Panc1 (cell line): Measurements from ENCODE around the gene MMS22L. TPM values are rescaled to one million over a fixed set of nuclear protein-coding genes. Genes with fewer than 3 reads are reported as not detected.

Source experiments
- ATAC-seq: fragments of 200-7000 bp; cut with Tn5 transposase; 2 replicates; pipeline ENCODE4 v1.9.1; 2020; ENCODE audit warnings: mild to moderate bottlenecking, moderate library complexity
- BruUV-seq: library from RNA; stranded (reverse); fragments of 400-500 nt; replicated peaks from 2 replicates; lab custom pipeline; 2021; lab: Mats Ljungman, UMichigan
- CTCF ChIA-PET: fragments of 300-600 bp; sonication (Branson Sonifier 250); formaldehyde crosslinking; loops from one replicate; lab custom pipeline; 2022; ENCODE audit warnings: antibody characterized with exemption; lab: Charles Lee
- POLR2A ChIA-PET: fragments of 300-600 bp; sonication (Branson Sonifier 250); formaldehyde crosslinking; loops from one replicate; lab custom pipeline; 2022; ENCODE audit warnings: antibody characterized with exemption; lab: Charles Lee
- DNase-seq: peaks from one replicate; pipeline ENCODE4 v3.0.0-alpha.2; 2010; ENCODE audit warnings: low read depth, low spot score
- H3K27ac ChIP-seq: 2 replicates; pipeline ENCODE4 v1.5.1; 2011; ENCODE audit warnings: mild to moderate bottlenecking, low read length, inconsistent platforms
- H3K27me3 ChIP-seq: fragments of 200-500 bp; sonication (Bioruptor generic); 2 replicates; pipeline ENCODE4 v1.6.0; 2014; ENCODE audit warnings: low read length, inconsistent platforms; ENCODE audit not compliant: control insufficient read depth, insufficient read depth
- H3K36me3 ChIP-seq: fragments of 200-500 bp; sonication (Bioruptor generic); 2 replicates; pipeline ENCODE4 v1.5.1; 2014; ENCODE audit warnings: inconsistent platforms, mild to moderate bottlenecking, low read length, moderate library complexity; ENCODE audit not compliant: control insufficient read depth, insufficient read depth
- H3K4me1 ChIP-seq: 2 replicates; pipeline ENCODE4 v1.5.1; 2011; ENCODE audit warnings: inconsistent platforms, mild to moderate bottlenecking, low read length, moderate library complexity; ENCODE audit not compliant: control insufficient read depth, insufficient read depth
- H3K4me3 ChIP-seq, 2 experiments: 2 replicates each; pipeline ENCODE4 v1.5.1; 2011 to 2012; ENCODE audit warnings: low read depth in 2 of 2, low read length in 2 of 2, mild to moderate bottlenecking in 2 of 2, inconsistent platforms in 1 of 2, moderate library complexity in 1 of 2
- H3K9me3 ChIP-seq: fragments of 200-500 bp; sonication (Bioruptor generic); 2 replicates; pipeline ENCODE4 v1.5.1; 2014; ENCODE audit warnings: low read depth, mild to moderate bottlenecking, inconsistent platforms, low read length, moderate library complexity; ENCODE audit not compliant: control insufficient read depth, insufficient read depth
- POLR2AphosphoS5 ChIP-seq: IDR thresholded peaks from 2 replicates; pipeline ENCODE4 v1.6.1; 2012; ENCODE audit warnings: mild to moderate bottlenecking, low read depth, low read length, moderate library complexity
- SIN3A ChIP-seq: IDR thresholded peaks from 2 replicates; pipeline ENCODE4 v1.6.1; 2012; ENCODE audit warnings: low read depth, mild to moderate bottlenecking, low read length, moderate library complexity, borderline replicate concordance; ENCODE audit not compliant: insufficient read depth
- TCF7L2 ChIP-seq: IDR thresholded peaks from 2 replicates; pipeline ENCODE4 v1.6.1; 2011; ENCODE audit warnings: mild to moderate bottlenecking, low read depth, low read length, inconsistent platforms
- in situ Hi-C: cut with HindIII; loops from 2 replicates; pipeline ENCODE4 v1.10.0; 2016; ENCODE audit warnings: low sequenced_read_pairs, low pct_unique_long_range_greater_than_20kb
- intact Hi-C: fragments of 100-400 bp; cut with micrococcal nuclease; formaldehyde crosslinking; loops from one replicate; pipeline ENCODE4 v1.10.0; 2022; ENCODE audit not compliant: unreplicated experiment
- total RNA-seq: library from RNA; stranded (reverse); gene quantifications from one replicate; pipeline ENCODE4 v1.2.1, GENCODE V29; 2021; ENCODE audit not compliant: unreplicated experiment
- TF ChIP-seq, protein P1 (sequence below): fragments of 450-650 bp; IDR thresholded peaks from 2 replicates; pipeline ENCODE4 v1.5.1; 2017; ENCODE audit warnings: mild to moderate bottlenecking
- TF ChIP-seq, protein P2 (sequence below), 2 experiments: IDR thresholded peaks; 2 replicates each; pipeline ENCODE4 v1.6.1; 2011 to 2012; ENCODE audit warnings: low read depth in 2 of 2, control low read depth in 1 of 2, low read length in 1 of 2, mild to moderate bottlenecking in 1 of 2, moderate library complexity in 1 of 2; ENCODE audit not compliant: insufficient read depth in 1 of 2

The MMS22L gene
- total RNA-seq, 1 experiment from 2014 or later, result 28.5 TPM

DNA sequence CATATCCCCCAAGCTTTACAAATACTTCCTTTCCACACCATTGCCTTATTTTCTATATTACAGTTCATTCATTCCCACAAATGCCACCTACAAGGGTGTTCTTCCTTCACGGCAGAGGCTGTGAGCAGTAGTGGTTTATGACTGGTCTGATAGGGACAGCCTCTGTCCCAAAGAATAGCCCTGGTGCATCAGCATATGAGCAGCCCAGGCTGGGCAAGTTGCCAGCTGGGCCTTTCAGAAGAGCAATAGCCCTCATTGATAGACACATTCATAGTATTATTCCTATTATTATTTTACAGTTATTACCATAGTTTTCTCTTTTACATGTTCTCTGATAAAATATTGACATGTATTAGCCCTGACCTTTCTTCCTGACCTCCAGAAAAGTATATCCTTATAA, 149.9 kb downstream of the MMS22L start:
- Histone ChIP-seq H3K4me3 (no peak overlapping the region), H3K27me3 (no peaks in the 10 kb centered on the region), H3K9me3 (no peaks in the 10 kb centered on the region), H3K27ac (no peak overlapping the region), H3K4me1 (no peaks in the 10 kb centered on the region), H3K36me3 (no peaks in the 10 kb centered on the region)
- in situ Hi-C loops, result no loop called here
- ChIA-PET POLR2A (no interaction called here), CTCF (no interaction called here)
- ATAC-seq (no peak), DNase-seq (no peak)
- TF ChIP-seq, protein P1, sequence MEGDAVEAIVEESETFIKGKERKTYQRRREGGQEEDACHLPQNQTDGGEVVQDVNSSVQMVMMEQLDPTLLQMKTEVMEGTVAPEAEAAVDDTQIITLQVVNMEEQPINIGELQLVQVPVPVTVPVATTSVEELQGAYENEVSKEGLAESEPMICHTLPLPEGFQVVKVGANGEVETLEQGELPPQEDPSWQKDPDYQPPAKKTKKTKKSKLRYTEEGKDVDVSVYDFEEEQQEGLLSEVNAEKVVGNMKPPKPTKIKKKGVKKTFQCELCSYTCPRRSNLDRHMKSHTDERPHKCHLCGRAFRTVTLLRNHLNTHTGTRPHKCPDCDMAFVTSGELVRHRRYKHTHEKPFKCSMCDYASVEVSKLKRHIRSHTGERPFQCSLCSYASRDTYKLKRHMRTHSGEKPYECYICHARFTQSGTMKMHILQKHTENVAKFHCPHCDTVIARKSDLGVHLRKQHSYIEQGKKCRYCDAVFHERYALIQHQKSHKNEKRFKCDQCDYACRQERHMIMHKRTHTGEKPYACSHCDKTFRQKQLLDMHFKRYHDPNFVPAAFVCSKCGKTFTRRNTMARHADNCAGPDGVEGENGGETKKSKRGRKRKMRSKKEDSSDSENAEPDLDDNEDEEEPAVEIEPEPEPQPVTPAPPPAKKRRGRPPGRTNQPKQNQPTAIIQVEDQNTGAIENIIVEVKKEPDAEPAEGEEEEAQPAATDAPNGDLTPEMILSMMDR, result no peak
- TF ChIP-seq SIN3A (no peak), TCF7L2 (no peak), POLR2AphosphoS5 (no peak)
- TF ChIP-seq, protein P2, sequence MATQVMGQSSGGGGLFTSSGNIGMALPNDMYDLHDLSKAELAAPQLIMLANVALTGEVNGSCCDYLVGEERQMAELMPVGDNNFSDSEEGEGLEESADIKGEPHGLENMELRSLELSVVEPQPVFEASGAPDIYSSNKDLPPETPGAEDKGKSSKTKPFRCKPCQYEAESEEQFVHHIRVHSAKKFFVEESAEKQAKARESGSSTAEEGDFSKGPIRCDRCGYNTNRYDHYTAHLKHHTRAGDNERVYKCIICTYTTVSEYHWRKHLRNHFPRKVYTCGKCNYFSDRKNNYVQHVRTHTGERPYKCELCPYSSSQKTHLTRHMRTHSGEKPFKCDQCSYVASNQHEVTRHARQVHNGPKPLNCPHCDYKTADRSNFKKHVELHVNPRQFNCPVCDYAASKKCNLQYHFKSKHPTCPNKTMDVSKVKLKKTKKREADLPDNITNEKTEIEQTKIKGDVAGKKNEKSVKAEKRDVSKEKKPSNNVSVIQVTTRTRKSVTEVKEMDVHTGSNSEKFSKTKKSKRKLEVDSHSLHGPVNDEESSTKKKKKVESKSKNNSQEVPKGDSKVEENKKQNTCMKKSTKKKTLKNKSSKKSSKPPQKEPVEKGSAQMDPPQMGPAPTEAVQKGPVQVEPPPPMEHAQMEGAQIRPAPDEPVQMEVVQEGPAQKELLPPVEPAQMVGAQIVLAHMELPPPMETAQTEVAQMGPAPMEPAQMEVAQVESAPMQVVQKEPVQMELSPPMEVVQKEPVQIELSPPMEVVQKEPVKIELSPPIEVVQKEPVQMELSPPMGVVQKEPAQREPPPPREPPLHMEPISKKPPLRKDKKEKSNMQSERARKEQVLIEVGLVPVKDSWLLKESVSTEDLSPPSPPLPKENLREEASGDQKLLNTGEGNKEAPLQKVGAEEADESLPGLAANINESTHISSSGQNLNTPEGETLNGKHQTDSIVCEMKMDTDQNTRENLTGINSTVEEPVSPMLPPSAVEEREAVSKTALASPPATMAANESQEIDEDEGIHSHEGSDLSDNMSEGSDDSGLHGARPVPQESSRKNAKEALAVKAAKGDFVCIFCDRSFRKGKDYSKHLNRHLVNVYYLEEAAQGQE (IDR thresholded peaks at IDR 0.05; ENCODE audit: insufficient read depth in 1 of 2, low read depth in 2 of 2, low read length in 1 of 2), result no peak
- intact Hi-C loops, result no loop called here
- no TSS peak for BruUV-seq

DNA sequence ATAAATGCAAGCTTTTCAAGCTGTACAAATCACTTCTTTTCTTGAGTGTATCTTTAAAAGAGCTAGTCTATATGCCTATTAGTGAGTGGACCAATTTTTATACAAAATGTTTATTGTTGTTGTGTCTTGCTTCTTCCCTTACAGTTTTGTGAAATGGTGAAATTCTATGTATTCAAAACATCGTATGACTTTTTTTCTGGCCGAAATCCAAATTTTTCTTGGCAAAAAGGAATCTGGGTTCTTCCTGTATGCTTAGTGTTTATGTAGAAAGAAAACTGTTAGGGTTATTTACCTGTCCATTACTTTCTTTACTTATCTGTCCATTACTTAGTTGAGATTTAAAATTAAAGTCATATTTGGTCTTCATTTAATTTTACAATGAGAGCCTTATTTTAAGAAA, 153.9 kb downstream of the MMS22L start:
- H3K27ac ChIP-seq, result no peak overlapping the region
- H3K27me3 ChIP-seq, result no peaks in the 10 kb centered on the region
- intact Hi-C loops, result no loop called here
- in situ Hi-C loops, result no loop called here
- CTCF ChIA-PET, result no interaction called here
- H3K4me3 ChIP-seq, result no peak overlapping the region
- DNase-seq, result no peak
- no peaks in the 10 kb centered on the region for H3K36me3 ChIP-seq
- POLR2A ChIA-PET, result no interaction called here
- H3K9me3 ChIP-seq, result no peaks in the 10 kb centered on the region
- no peak for TF ChIP-seq TCF7L2
- no peak for TF ChIP-seq SIN3A
- TF ChIP-seq, protein P2 (IDR thresholded peaks at IDR 0.05; ENCODE audit: insufficient read depth in 1 of 2, low read depth in 2 of 2, low read length in 1 of 2), result no peak
- TF ChIP-seq, protein P1, result no peak
- no peak for TF ChIP-seq POLR2AphosphoS5
- ATAC-seq, result no peak
- H3K4me1 ChIP-seq, result no peaks in the 10 kb centered on the region
- BruUV-seq, result no TSS peak
